Measurements from ENCODE around the gene ITGB2.
"Not testable (repeated sequence)": the region's sequence is repeated elsewhere in the genome, so short reads cannot be mapped to it uniquely, and the experiment has no call there.

Gene ITGB2

DNA sequence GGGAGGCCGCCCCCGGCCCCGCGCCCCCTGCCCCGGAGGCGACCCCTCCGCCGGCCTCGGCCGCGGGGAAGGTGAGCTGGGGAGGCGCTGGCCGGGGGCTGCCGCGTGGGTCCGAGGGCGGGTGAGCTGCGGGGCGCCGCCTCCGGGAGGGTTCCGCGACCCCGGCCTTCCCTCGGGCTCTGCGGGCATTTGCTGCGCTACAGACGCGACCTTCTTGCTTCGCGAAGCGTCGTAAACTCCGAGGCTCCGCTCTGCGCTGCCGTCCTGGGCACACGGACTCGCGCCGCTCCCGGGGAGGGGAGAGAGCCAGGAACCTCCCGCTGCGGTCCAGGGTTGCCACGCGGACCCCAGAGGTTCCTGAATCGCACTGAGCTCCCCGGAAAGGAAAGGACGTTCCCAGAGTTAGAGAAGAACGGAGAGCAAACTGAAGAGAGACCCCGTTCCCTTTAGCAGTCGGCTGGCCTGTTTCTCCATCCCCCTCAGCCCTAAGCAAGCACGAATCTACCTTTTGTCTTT is 19.5 kb upstream of the ITGB2 start:
- no peak for DNase-seq

- DNase-seq = peak; percentile 77 to 83
Observed at GRCh38 chr21:44939532-44940115, 18.9 kb upstream of the ITGB2 start, which contains the start of gene SLX9. Gene SLX9, plus strand, starts transcription at chr21:44940029. Its CDS starts 29 bp downstream, at chr21:44940058.

GRCh38 chr21:44938772-44939531 is 18.3 kb upstream of the ITGB2 start:
- DNase-seq = no peak

DNA sequence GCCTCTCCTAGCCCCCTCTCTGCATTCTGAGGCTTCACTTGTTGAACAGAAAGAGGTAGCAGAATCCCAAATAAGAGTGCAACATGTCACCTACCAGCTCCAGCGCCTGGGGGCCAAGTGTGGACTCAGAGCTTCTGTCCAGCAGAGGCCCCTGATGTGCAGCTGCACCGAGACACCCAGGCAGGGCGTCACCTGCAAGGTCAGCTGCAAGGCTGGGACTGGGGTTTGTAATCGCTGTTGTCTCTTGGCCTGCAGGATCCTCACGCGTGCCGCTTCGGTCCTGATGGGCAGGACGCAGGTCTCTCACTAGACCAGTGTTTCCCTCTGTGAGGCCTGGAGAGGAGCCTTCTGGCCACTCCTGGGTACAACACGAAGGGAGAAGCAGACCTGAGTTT is 14.8 kb upstream of the ITGB2 start:
- DNase-seq = no peak

GRCh38 chr21:44934797-44935532 is 14.3 kb upstream of the ITGB2 start:
- DNase-seq = no peak

DNA sequence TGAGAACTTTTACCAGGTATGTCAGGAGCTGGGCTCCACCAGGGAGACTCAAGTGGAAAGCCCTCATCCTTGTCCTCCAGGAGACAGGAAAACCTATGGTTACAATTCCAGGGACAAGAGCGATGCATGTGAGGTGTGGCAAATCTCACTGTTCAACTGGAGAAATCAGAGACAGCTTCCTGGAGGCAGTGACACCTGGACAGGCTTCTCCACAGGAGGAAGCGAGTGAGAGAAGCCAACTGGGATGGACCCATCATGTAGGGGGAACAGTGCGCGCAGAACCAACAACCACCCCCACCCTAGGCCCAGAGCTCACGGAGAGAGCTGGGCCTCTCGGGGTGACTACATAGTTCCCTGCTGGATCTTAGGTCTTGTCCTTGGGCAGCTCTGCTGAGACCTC is 13.6 kb upstream of the ITGB2 start:
- no peak for DNase-seq

GRCh38 chr21:44933918-44934260 is 13.2 kb upstream of the ITGB2 start:
- DNase-seq = no peak

DNA sequence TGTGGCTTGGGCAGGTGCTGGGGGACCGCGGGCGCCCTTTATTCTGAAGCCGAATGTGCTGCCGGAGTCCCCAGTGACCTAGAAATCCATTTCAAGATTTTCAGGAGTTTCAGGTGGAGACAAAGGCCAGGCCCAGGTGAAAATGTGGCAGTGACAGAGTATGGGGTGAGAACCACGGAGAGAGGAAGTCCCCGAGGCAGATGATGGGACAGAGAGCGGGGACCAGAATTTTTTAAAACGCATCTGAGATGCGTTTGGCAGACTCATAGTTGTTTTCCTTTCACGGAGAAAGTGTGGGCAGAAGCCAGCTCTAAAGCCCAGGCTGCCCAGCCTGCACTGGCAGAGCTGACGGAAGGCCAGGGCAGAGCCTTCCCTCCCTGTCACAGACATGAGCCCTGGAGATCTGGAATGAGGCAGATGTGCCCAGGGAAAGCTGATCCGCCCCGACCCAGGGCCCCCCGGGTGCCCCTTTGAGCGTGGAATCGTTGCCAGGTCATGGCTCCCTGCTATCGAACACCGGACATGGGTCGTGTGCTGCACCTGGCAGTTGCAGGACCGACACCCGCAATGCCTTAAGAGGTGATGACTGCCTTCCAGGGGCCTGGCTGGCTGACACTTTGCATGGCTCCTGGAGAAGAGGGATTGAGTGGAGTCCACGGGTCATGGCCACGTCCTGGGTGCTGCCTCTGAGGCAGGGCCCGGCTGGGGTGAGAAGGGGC is 12.7 kb upstream of the ITGB2 start:
- no peak for DNase-seq

DNA sequence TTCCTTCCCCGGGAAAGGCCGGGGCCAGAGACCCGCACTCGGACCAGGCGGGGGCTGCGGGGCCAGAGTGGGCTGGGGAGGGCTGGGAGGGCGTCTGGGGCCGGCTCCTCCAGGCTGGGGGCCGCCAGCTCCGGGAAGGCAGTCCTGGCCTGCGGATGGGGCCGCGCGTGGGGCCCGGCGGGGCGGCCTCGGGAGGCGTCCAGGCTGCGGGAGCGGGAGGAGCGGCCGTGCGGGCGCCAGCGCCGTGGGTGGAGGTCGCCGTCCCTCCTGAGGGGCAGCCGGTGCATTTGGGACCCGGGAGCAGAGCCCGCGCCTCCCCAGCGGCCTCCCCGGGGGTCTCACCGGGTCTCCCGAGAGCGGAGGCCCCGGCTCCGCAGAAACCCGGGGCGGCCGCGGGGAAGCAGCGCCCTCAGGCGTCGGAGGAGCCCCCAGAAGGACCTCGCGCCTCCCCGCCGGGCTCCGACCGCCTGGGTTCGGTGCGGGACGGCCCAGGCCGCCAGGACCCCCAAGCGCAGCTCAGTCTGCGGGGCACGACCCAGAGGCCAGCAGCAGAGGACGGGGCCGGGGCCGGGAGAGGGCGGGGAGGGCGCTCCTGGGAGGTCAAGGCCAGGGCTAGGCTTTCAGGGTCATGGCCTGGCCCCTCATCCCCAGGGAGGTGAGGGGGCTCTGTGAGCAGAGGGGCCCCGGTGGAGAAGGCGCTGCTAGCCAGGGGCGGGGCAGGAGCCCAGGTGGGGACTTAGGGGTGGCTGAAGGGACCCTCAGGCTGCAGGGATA is 11.9 kb upstream of the ITGB2 start:
- DNase-seq = peak; percentile 68 to 77

- no peak for DNase-seq
Observed at GRCh38 chr21:44931501-44932407, 11.1 kb upstream of the ITGB2 start.

GRCh38 chr21:44931137-44931500 is 10.4 kb upstream of the ITGB2 start:
- DNase-seq = no peak

GRCh38 chr21:44930543-44930981 is 9.9 kb upstream of the ITGB2 start:
- peak in 1 of 2 experiments; percentile 74 for DNase-seq

DNA sequence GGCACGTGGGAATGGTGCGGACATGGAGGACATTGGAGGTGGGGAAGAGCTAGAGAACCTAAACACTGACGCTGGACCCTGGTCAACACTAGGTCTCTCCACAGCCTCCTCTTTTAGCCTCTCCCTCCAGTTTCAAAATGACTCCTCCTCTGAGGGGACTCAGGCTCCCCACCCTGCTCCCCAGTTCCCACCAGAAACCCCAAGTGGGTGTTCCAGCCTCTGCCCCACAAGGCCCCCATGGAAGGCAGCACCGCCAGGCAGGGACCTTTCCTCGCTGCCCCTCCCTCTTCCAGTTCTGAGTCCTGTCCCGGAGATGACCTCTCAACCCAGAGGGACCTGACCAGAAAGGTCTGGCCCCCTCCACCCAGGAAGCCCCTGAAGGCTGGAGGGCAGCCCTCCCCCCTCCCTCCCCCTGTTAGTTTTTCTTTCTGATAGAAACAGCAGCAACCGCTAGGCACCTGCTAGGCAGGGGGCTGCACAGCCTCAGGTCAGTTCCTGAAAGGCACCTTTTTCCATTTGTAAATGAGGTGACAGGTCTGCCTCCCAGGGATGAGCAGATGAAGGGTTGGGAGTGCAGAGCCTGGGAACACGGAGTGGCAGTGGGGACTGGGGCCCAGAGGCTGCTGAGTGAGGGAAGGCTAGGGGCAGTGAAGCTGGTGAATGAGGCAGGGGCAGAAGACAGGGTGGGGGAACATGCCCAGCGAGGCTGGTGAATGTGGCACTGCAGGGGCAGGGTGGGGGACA is 9.3 kb upstream of the ITGB2 start:
- no peak for DNase-seq

- no peak for DNase-seq
Observed at GRCh38 chr21:44929242-44929798, 8.6 kb upstream of the ITGB2 start.

GRCh38 chr21:44928500-44929241 is 8.0 kb upstream of the ITGB2 start:
- DNase-seq = not testable (repeated sequence)

DNA sequence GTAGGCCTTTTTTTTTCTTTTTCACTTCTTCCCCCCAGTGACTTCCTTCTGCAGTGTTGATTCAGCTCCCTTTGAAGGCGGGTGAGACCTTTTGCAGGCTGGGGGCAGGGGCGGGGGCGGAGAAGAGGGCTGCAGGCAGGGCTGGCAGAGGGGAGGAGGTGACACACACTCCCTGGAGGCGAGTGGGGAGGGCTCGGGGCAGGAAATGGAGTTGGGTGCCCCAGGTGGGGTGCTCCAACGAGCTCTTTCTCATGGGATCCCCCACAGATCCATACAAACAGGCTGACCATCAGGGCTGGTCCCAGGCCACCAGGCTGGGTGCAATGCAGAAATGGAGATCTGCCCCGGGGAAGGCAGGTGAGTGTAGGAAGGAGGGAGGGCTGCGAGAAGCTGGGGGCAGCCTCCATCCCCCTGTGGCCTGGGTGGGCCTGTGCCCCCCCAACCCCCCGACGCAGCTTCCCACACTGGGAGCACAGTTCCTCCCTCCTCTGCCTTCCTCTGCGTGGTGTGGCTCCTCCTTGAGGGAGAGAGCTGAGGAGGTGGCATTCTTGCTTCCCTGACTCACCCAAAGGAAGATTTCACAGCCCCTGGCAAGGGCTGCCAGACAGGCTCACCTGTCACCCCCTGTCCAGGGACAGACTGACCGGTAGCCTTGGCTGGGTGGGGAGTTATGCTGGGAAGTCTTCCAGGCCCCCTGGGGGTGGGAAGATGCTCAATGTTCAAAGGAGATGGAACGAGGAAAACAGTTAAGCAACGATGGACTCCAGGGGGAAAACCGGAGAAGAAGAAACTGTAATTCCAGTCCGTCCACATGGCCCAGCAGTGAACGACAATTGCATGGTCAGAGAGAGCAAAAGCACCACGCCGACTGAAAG is 7.1 kb upstream of the ITGB2 start:
- peak; percentile 89 to 96 for DNase-seq

DNA sequence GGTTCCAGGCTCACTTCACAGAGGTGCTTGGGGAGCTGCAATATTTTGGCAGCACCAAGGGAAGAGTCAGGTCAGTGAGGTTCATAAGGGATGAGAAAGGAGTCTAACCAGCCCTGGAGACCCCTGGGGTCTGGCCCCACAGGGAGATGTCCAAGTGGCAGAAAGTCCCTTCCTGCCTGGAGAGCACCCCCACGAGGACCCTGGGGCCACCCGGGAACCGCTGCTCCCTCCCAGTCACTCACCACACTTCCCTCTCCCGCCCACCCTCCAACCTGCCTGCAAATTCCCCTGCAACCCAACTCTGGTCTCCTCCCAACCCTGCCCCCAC is 6.5 kb upstream of the ITGB2 start:
- DNase-seq = no peak

DNA sequence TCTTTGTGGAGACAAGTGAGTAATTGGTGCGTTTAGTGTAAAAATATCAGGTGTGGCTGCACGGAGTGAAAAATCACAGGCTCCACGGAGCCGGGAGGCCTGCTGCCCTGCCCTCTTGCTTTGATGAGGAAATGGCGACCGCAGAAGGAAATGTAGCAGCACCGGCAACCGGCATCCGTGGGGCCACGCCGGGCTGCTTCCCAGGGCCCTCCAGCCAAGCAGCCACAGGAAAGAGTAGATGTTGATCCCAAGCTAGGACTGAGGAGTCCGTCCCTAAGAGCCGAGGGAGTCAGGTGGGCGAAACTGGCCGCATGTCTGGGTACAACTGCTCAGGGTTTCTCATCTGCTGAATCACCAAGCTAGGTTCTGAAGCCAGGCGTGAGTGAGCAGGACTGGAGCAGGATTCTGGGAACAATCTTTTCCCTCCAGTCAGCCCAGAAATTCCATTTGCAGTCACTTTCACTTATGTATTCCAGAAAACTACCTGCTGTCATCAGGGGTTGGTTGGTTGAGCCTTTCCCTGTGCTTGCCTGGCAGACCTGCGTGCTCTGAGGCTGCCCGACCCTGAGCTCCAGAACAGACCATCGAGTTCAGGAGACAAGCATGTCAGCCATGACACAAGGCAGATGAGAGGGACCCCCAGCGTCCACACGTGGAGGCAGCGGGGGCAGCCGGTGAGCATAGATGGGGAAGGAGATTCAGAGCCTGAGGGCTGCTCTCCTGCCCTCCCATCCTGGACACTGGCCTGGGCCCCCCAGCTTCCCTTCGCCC is 5.8 kb upstream of the ITGB2 start:
- peak in 1 of 2 experiments; percentile 41 for DNase-seq
